GM18505 (cell line): ENCODE measurements around the gene ZKSCAN3.
"Not testable (repeated sequence)": the region's sequence is repeated elsewhere in the genome, so short reads cannot be mapped to it uniquely, and the experiment has no call there.

Source experiments
- ATAC-seq: cut with Tn5 transposase; IDR thresholded peaks from one replicate; pipeline ENCODE4 v1.9.1; 2021; ENCODE audit not compliant: unreplicated experiment
- POLR2A ChIP-seq: IDR thresholded peaks from 4 replicates; pipeline ENCODE4 v1.6.1; 2011; ENCODE audit warnings: borderline replicate concordance; ENCODE audit not compliant: insufficient read depth, insufficient read length; ENCODE audit errors: extremely low read depth

Gene ZKSCAN3

GRCh38 chr6:28349892-28350737 is at the start of gene ZKSCAN3:
TSS of gene ZKSCAN3 (plus strand) at chr6:28349947. CDS start at chr6:28359587, 9,640 bp downstream.
- ATAC-seq: peak; percentile 87
- TF ChIP-seq POLR2A: peak; percentile 83

- TF ChIP-seq POLR2A: no peak
- ATAC-seq: peak; percentile 78
Observed at GRCh38 chr6:28303570-28303969, 46.2 kb upstream of the ZKSCAN3 start.

GRCh38 chr6:28306363-28306762 is 43.4 kb upstream of the ZKSCAN3 start:
- not testable (repeated sequence) for ATAC-seq

- TF ChIP-seq POLR2A: no peak
- ATAC-seq: no peak
Observed at GRCh38 chr6:28311139-28311823, 38.5 kb upstream of the ZKSCAN3 start.

- ATAC-seq: no peak
- no peak for TF ChIP-seq POLR2A
Observed at GRCh38 chr6:28312939-28313338, 36.8 kb upstream of the ZKSCAN3 start.

GRCh38 chr6:28315628-28316027 is 34.1 kb upstream of the ZKSCAN3 start:
- no peak for TF ChIP-seq POLR2A
- ATAC-seq: no peak

- ATAC-seq: not testable (repeated sequence)
Observed at GRCh38 chr6:28317866-28318265, 31.9 kb upstream of the ZKSCAN3 start.

- no peak for ATAC-seq
- TF ChIP-seq POLR2A: no peak
Observed at GRCh38 chr6:28322661-28323060, 27.1 kb upstream of the ZKSCAN3 start.

GRCh38 chr6:28323813-28324424 is 25.8 kb upstream of the ZKSCAN3 start:
- no peak for TF ChIP-seq POLR2A
- no peak for ATAC-seq

- TF ChIP-seq POLR2A: no peak
- ATAC-seq: no peak
Observed at GRCh38 chr6:28326371-28326948, 23.3 kb upstream of the ZKSCAN3 start.

- no peak for ATAC-seq
- no peak for TF ChIP-seq POLR2A
Observed at GRCh38 chr6:28330041-28330440, 19.7 kb upstream of the ZKSCAN3 start.

GRCh38 chr6:28333047-28333446 is 16.7 kb upstream of the ZKSCAN3 start:
- ATAC-seq: no peak
- no peak for TF ChIP-seq POLR2A

- no peak for TF ChIP-seq POLR2A
Observed at GRCh38 chr6:28333599-28334018, 16.1 kb upstream of the ZKSCAN3 start.

GRCh38 chr6:28334286-28335039 is 15.3 kb upstream of the ZKSCAN3 start:
- TF ChIP-seq POLR2A: no peak
- ATAC-seq: no peak

More at GRCh38 chr6:28333599-28334018, 16.1 kb upstream of the ZKSCAN3 start:
- ATAC-seq: no peak
